GM23338 (cell line): ENCODE results near the gene GATAD2B. TPM values are rescaled to one million over a fixed set of nuclear protein-coding genes. Genes with fewer than 3 reads are reported as not detected.
"Not testable (repeated sequence)": the region's sequence is repeated elsewhere in the genome, so short reads cannot be mapped to it uniquely, and the experiment has no call there.

Source experiments
- ATAC-seq: fragments of 200-7000 bp; cut with Tn5 transposase; 3 replicates; pipeline ENCODE4 v1.9.1; 2020
- DNase-seq: peaks from one replicate; pipeline ENCODE4 v3.0.0-alpha.2; 2015; ENCODE audit warnings: low spot score
- H2AFZ ChIP-seq: fragments of 200-600 bp; sonication (generic); 2 replicates; pipeline ENCODE4 v1.8.0; 2016; ENCODE audit warnings: antibody characterized with exemption, mild to moderate bottlenecking, moderate library complexity
- H3F3A ChIP-seq: fragments of 200-600 bp; sonication (generic); replicated peaks from 2 replicates; pipeline ENCODE4 v1.8.0; 2017; ENCODE audit warnings: antibody characterized with exemption, mixed run types, low read depth
- H3K27ac ChIP-seq: fragments of 200-600 bp; sonication (generic); 2 replicates; pipeline ENCODE4 v1.6.1; 2016; ENCODE audit warnings: low read depth
- H3K27me3 ChIP-seq: fragments of 200-600 bp; sonication (generic); 2 replicates; pipeline ENCODE4 v1.8.0; 2016; ENCODE audit warnings: mild to moderate bottlenecking, mixed run types, moderate library complexity; ENCODE audit not compliant: insufficient read depth
- H3K36me3 ChIP-seq: fragments of 200-600 bp; sonication (generic); 2 replicates; pipeline ENCODE4 v1.8.0; 2016; ENCODE audit warnings: mild to moderate bottlenecking; ENCODE audit not compliant: insufficient read depth
- H3K4me1 ChIP-seq: fragments of 200-600 bp; sonication (generic); 2 replicates; pipeline ENCODE4 v1.8.0; 2016; ENCODE audit warnings: mild to moderate bottlenecking, moderate library complexity; ENCODE audit not compliant: insufficient read depth
- H3K4me2 ChIP-seq: fragments of 200-600 bp; sonication (generic); 2 replicates; pipeline ENCODE4 v1.7.1; 2017; ENCODE audit warnings: mixed run types
- H3K4me3 ChIP-seq: fragments of 200-600 bp; sonication (generic); 2 replicates; pipeline ENCODE4 v1.6.1; 2016; ENCODE audit warnings: mixed run types
- H3K79me2 ChIP-seq: fragments of 200-600 bp; sonication (generic); replicated peaks from 2 replicates; pipeline ENCODE4 v1.8.0; 2017; ENCODE audit warnings: mild to moderate bottlenecking; ENCODE audit not compliant: insufficient read depth
- H3K9me2 ChIP-seq: fragments of 200-600 bp; sonication (generic); 2 replicates; pipeline ENCODE4 v1.8.0; 2017; ENCODE audit not compliant: insufficient read depth
- H4K20me1 ChIP-seq: fragments of 200-600 bp; sonication (generic); replicated peaks from 2 replicates; pipeline ENCODE4 v1.8.0; 2017; ENCODE audit warnings: mild to moderate bottlenecking; ENCODE audit not compliant: insufficient read depth
- H3K27ac Mint-ChIP-seq: 2 replicates; pipeline ENCODE4 v1.8.0; 2020; ENCODE audit warnings: inconsistent platforms, mild to moderate bottlenecking, moderate library complexity, mixed read lengths
- H3K27me3 Mint-ChIP-seq: 3 replicates; pipeline ENCODE4 v1.8.0; 2022; ENCODE audit warnings: low read depth, mild to moderate bottlenecking, moderate library complexity, mixed read lengths, inconsistent platforms; ENCODE audit not compliant: insufficient read depth, poor library complexity
- H3K36me3 Mint-ChIP-seq: 3 replicates; pipeline ENCODE4 v1.8.0; 2021; ENCODE audit warnings: low read depth, mild to moderate bottlenecking, inconsistent platforms, moderate library complexity, mixed read lengths
- H3K4me1 Mint-ChIP-seq: 3 replicates; pipeline ENCODE4 v1.8.0; 2020; ENCODE audit warnings: mild to moderate bottlenecking, inconsistent platforms, mixed read lengths
- H3K4me3 Mint-ChIP-seq: 3 replicates; pipeline ENCODE4 v1.8.0; 2021; ENCODE audit warnings: moderate library complexity, mild to moderate bottlenecking, inconsistent platforms, mixed read lengths
- H3K9me3 Mint-ChIP-seq: 3 replicates; pipeline ENCODE4 v1.8.0; 2020; ENCODE audit warnings: moderate library complexity, mild to moderate bottlenecking, inconsistent platforms, mixed read lengths
- CREB1 ChIP-seq: fragments of 250-450 bp; sonication (Bioruptor Pico); IDR thresholded peaks from 2 replicates; pipeline ENCODE4 v1.5.0; 2020; ENCODE audit warnings: low read depth, mild to moderate bottlenecking, moderate library complexity
- ETS1 ChIP-seq: IDR thresholded peaks from 2 replicates; pipeline ENCODE4 v1.6.1; 2016; ENCODE audit warnings: antibody characterized with exemption
- POLR2AphosphoS5 ChIP-seq: IDR thresholded peaks from 2 replicates; pipeline ENCODE4 v1.6.1; 2016; ENCODE audit warnings: antibody characterized with exemption, low read depth
- ZNF114 ChIP-seq: fragments of 250-450 bp; sonication (Bioruptor Pico); IDR thresholded peaks from 2 replicates; pipeline ENCODE4 v1.5.0; 2020; ENCODE audit warnings: mild to moderate bottlenecking, moderate library complexity
- polyA plus RNA-seq: library from polyadenylated mRNA; unstranded; fragments of >200 nt; fragmentation: Nextera tagmentation; extraction: Ambion mirVana; gene quantifications from 2 replicates; pipeline ENCODE4 v1.2.1, GENCODE V29; 2016
- total RNA-seq: library from RNA; depleted of rRNA; stranded (reverse); fragments of >200 nt; shearing (Covaris generic); gene quantifications from 2 replicates; pipeline ENCODE4 v1.2.3, GENCODE V29; 2014
- TF ChIP-seq, protein P1 (sequence below): fragments of 250-450 bp; sonication (Bioruptor Pico); IDR thresholded peaks from 2 replicates; pipeline ENCODE4 v1.5.0; 2020; ENCODE audit warnings: mild to moderate bottlenecking, moderate library complexity

Gene GATAD2B
- total and polyA plus RNA-seq, 2 experiments from 2014 or later = 5.2 to 17.8 TPM

GRCh38 chr1:153783233-153784190 lies 139.3 kb downstream of the GATAD2B start:
- Histone ChIP-seq H4K20me1 (no peaks in the 10 kb centered on the region), H3K27ac (peak overlapping the region; percentile 73), H3K27me3 (no peaks in the 10 kb centered on the region), H2AFZ (peak overlapping the region; percentile 87; the same call in 1 of the 2 replicates), H3K36me3 (no peaks in the 10 kb centered on the region), H3K4me1 (peaks cover 7% of the 10 kb centered on the region; the same call in 1 of the 2 replicates), H3K9me2 (no peaks in the 10 kb centered on the region), H3K4me2 (peak overlapping the region; percentile 76), H3K79me2 (no peaks in the 10 kb centered on the region), H3F3A (peaks cover 10% of the 10 kb centered on the region), H3K4me3 (peak overlapping the region; percentile 67)
- Mint-ChIP-seq H3K36me3 (peaks cover 9% of the 10 kb centered on the region; the same call in 2 of the 3 replicates), H3K27me3 (peaks cover 5% of the 10 kb centered on the region), H3K4me3 (peak overlapping the region; percentile 73), H3K27ac (peak overlapping the region; percentile 95), H3K9me3 (no peaks in the 10 kb centered on the region; the same call in 2 of the 3 replicates), H3K4me1 (peaks cover 7% of the 10 kb centered on the region)
- ATAC-seq = peak; percentile 92
- TF ChIP-seq ZNF114 (CRISPR knock-in tag) = no peak
- TF ChIP-seq CREB1 (CRISPR knock-in tag) = peak; percentile 67
- peak; percentile 93 for TF ChIP-seq POLR2AphosphoS5
- 0 out of 2 replicates have a peak, but pooled peaks have one; percentile 43 for TF ChIP-seq ETS1
- DNase-seq = peak; percentile 91

- not testable (repeated sequence) for H3K27me3 Mint-ChIP-seq, H3K9me2 ChIP-seq, DNase-seq, H4K20me1 ChIP-seq, H3K27me3 ChIP-seq, H3K9me3 Mint-ChIP-seq, H3K36me3 ChIP-seq, H3K4me1 ChIP-seq, H3K79me2 ChIP-seq, ATAC-seq, H3F3A ChIP-seq, H3K27ac Mint-ChIP-seq, H2AFZ ChIP-seq
- peaks cover 10% of the 10 kb centered on the region; the same call in 2 of the 3 replicates for H3K36me3 Mint-ChIP-seq
- Histone ChIP-seq H3K27ac (peak overlapping the region; percentile 73; the same call in 1 of the 2 replicates), H3K4me2 (peak overlapping the region; percentile 76; the same call in 1 of the 2 replicates), H3K4me3 (peak overlapping the region; percentile 67)
- H3K4me1 Mint-ChIP-seq = peaks cover 12% of the 10 kb centered on the region
- peak overlapping the region; percentile 73 for H3K4me3 Mint-ChIP-seq
These were observed 140.1 kb downstream of the GATAD2B start for GRCh38 chr1:153782648-153783047.

DNA sequence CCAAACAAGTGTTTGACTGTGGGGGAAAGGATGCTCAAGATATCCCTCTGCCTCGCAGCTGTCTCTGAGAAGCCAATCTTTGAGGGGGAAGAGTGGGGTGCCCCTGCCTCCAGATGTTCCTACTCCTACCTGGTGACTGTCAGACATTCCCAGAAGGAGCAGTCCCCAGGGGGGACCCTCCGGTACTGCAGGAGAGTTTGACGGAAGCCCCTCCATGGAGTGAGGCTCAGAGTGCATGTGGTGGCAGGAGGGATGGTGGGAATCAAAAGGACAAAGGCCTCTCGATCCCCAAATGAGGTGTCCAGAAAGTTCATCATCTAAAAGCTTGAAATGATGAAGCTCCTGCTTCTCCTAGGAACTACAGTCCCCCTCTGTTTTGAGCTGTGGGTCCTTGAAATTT lies 142.2 kb downstream of the GATAD2B start:
- Histone ChIP-seq H3K27me3 (no peaks in the 10 kb centered on the region), H3F3A (peaks cover 10% of the 10 kb centered on the region), H3K79me2 (0 out of 2 replicates have a peak, but pooled peaks cover 7% of the 10 kb centered on the region), H4K20me1 (no peaks in the 10 kb centered on the region), H3K27ac (no peak overlapping the region), H3K4me2 (no peak overlapping the region), H3K4me3 (no peak overlapping the region), H2AFZ (no peak overlapping the region), H3K4me1 (peaks cover 18% of the 10 kb centered on the region), H3K36me3 (no peaks in the 10 kb centered on the region), H3K9me2 (no peaks in the 10 kb centered on the region)
- H3K9me3 Mint-ChIP-seq = no peaks in the 10 kb centered on the region; the same call in 2 of the 3 replicates
- no peak for ATAC-seq
- no peak overlapping the region for H3K27ac Mint-ChIP-seq
- TF ChIP-seq, protein P1, sequence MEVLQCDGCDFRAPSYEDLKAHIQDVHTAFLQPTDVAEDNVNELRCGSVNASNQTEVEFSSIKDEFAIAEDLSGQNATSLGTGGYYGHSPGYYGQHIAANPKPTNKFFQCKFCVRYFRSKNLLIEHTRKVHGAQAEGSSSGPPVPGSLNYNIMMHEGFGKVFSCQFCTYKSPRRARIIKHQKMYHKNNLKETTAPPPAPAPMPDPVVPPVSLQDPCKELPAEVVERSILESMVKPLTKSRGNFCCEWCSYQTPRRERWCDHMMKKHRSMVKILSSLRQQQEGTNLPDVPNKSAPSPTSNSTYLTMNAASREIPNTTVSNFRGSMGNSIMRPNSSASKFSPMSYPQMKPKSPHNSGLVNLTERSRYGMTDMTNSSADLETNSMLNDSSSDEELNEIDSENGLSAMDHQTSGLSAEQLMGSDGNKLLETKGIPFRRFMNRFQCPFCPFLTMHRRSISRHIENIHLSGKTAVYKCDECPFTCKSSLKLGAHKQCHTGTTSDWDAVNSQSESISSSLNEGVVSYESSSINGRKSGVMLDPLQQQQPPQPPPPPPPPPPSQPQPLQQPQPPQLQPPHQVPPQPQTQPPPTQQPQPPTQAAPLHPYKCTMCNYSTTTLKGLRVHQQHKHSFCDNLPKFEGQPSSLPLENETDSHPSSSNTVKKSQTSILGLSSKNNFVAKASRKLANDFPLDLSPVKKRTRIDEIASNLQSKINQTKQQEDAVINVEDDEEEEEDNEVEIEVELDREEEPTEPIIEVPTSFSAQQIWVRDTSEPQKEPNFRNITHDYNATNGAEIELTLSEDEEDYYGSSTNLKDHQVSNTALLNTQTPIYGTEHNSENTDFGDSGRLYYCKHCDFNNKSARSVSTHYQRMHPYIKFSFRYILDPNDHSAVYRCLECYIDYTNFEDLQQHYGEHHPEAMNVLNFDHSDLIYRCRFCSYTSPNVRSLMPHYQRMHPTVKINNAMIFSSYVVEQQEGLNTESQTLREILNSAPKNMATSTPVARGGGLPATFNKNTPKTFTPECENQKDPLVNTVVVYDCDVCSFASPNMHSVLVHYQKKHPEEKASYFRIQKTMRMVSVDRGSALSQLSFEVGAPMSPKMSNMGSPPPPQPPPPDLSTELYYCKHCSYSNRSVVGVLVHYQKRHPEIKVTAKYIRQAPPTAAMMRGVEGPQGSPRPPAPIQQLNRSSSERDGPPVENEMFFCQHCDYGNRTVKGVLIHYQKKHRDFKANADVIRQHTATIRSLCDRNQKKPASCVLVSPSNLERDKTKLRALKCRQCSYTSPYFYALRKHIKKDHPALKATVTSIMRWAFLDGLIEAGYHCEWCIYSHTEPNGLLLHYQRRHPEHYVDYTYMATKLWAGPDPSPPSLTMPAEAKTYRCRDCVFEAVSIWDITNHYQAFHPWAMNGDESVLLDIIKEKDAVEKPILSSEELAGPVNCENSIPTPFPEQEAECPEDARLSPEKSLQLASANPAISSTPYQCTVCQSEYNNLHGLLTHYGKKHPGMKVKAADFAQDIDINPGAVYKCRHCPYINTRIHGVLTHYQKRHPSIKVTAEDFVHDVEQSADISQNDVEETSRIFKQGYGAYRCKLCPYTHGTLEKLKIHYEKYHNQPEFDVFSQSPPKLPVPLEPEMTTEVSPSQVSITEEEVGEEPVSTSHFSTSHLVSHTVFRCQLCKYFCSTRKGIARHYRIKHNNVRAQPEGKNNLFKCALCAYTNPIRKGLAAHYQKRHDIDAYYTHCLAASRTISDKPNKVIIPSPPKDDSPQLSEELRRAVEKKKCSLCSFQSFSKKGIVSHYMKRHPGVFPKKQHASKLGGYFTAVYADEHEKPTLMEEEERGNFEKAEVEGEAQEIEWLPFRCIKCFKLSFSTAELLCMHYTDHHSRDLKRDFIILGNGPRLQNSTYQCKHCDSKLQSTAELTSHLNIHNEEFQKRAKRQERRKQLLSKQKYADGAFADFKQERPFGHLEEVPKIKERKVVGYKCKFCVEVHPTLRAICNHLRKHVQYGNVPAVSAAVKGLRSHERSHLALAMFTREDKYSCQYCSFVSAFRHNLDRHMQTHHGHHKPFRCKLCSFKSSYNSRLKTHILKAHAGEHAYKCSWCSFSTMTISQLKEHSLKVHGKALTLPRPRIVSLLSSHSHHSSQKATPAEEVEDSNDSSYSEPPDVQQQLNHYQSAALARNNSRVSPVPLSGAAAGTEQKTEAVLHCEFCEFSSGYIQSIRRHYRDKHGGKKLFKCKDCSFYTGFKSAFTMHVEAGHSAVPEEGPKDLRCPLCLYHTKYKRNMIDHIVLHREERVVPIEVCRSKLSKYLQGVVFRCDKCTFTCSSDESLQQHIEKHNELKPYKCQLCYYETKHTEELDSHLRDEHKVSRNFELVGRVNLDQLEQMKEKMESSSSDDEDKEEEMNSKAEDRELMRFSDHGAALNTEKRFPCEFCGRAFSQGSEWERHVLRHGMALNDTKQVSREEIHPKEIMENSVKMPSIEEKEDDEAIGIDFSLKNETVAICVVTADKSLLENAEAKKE = no peak
- peaks cover 14% of the 10 kb centered on the region; the same call in 2 of the 3 replicates for H3K36me3 Mint-ChIP-seq
- peaks cover 12% of the 10 kb centered on the region for H3K27me3 Mint-ChIP-seq
- no peak overlapping the region for H3K4me3 Mint-ChIP-seq
- DNase-seq = no peak
- H3K4me1 Mint-ChIP-seq = peaks cover 28% of the 10 kb centered on the region
